Liver (tissue), 9 donors: Measurements from ENCODE around the gene XRCC6. TPM values are rescaled to one million over a fixed set of nuclear protein-coding genes. Genes with fewer than 3 reads are reported as not detected.

ENCODE experiments used
- DNase-seq: peaks from one replicate; pipeline ENCODE4 v3.0.0-alpha.2; 2017; ENCODE audit warnings: low spot score
- H3K27ac ChIP-seq, 2 donors: one replicate each; pipeline ENCODE4 v1.7.0; 2013; ENCODE audit warnings: inconsistent platforms in 2 of 2, low read length in 2 of 2, control low read depth in 1 of 2, low read depth in 1 of 2, mild to moderate bottlenecking in 1 of 2
- H3K27me3 ChIP-seq, 4 donors: one replicate each; pipeline versions ENCODE4 v1.6.1 to v1.7.0; 2013; ENCODE audit warnings: low read length in 3 of 4, inconsistent platforms in 1 of 4, mild to moderate bottlenecking in 1 of 4, moderate library complexity in 1 of 4; ENCODE audit not compliant: control insufficient read depth in 4 of 4, insufficient read depth in 4 of 4
- H3K36me3 ChIP-seq, 4 donors: one replicate each; pipeline versions ENCODE4 v1.6.1 to v1.7.0; 2013; ENCODE audit warnings: low read length in 3 of 4, mild to moderate bottlenecking in 3 of 4, low read depth in 1 of 4, moderate library complexity in 1 of 4; ENCODE audit not compliant: control insufficient read depth in 4 of 4, insufficient read depth in 3 of 4
- H3K4me1 ChIP-seq, 4 donors: one replicate each; pipeline versions ENCODE4 v1.6.1 to v1.7.0; 2013; ENCODE audit warnings: low read length in 3 of 4, mild to moderate bottlenecking in 3 of 4, moderate library complexity in 1 of 4; ENCODE audit not compliant: control insufficient read depth in 4 of 4, insufficient read depth in 4 of 4
- H3K4me3 ChIP-seq, 3 donors: one replicate each; pipeline versions ENCODE4 v1.6.1 to v1.7.0; 2013; ENCODE audit warnings: low read length in 3 of 3, control low read depth in 1 of 3, low read depth in 1 of 3, mild to moderate bottlenecking in 1 of 3
- H3K9ac ChIP-seq, 2 donors: one replicate each; pipeline ENCODE4 v1.7.0; 2013; ENCODE audit warnings: low read length in 2 of 2, mild to moderate bottlenecking in 2 of 2, moderate library complexity in 2 of 2, control low read depth in 1 of 2, low read depth in 1 of 2
- H3K9me3 ChIP-seq, 4 donors: one replicate each; pipeline versions ENCODE4 v1.6.1 to v1.7.0; 2013; ENCODE audit warnings: low read length in 3 of 4; ENCODE audit not compliant: control insufficient read depth in 4 of 4
- EGR1 ChIP-seq, 2 donors: IDR thresholded peaks; 2 replicates each; pipeline ENCODE4 v1.6.1; 2016 to 2018; ENCODE audit warnings: antibody characterized with exemption in 2 of 2, low read depth in 2 of 2
- FOXA1 ChIP-seq: IDR thresholded peaks from 2 replicates; pipeline ENCODE4 v1.6.1; 2016; ENCODE audit warnings: antibody characterized with exemption
- GABPA ChIP-seq, 2 donors: IDR thresholded peaks in 1 of 2; conservative IDR thresholded peaks in 1 of 2; 2 replicates each; pipeline ENCODE4 v1.6.1; 2016; ENCODE audit warnings: antibody characterized with exemption in 2 of 2, mild to moderate bottlenecking in 1 of 2, moderate library complexity in 1 of 2
- HNF4A ChIP-seq, 2 donors: conservative IDR thresholded peaks; 2 replicates each; pipeline ENCODE4 v1.6.1; 2016; ENCODE audit warnings: antibody characterized with exemption in 2 of 2, mild to moderate bottlenecking in 2 of 2
- HNF4G ChIP-seq: IDR thresholded peaks from 2 replicates; pipeline ENCODE4 v1.6.1; 2016; ENCODE audit warnings: antibody characterized with exemption
- JUND ChIP-seq, 2 donors: IDR thresholded peaks; 2 replicates each; pipeline ENCODE4 v1.6.1; 2016; ENCODE audit warnings: antibody characterized with exemption in 2 of 2
- NR2F2 ChIP-seq: IDR thresholded peaks from 2 replicates; pipeline ENCODE4 v1.6.1; 2016; ENCODE audit warnings: antibody characterized with exemption
- RAD21 ChIP-seq, 2 donors: IDR thresholded peaks; 2 replicates each; pipeline ENCODE4 v1.6.1; 2016; ENCODE audit warnings: antibody characterized with exemption in 2 of 2, mild to moderate bottlenecking in 2 of 2
- RXRA ChIP-seq, 2 donors: IDR thresholded peaks; 2 replicates each; pipeline ENCODE4 v1.6.1; 2017 to 2018; ENCODE audit warnings: antibody characterized with exemption in 2 of 2, mild to moderate bottlenecking in 1 of 2
- SP1 ChIP-seq: IDR thresholded peaks from 2 replicates; pipeline ENCODE4 v1.6.1; 2018; ENCODE audit warnings: antibody characterized with exemption, mild to moderate bottlenecking
- TAF1 ChIP-seq: conservative IDR thresholded peaks from 2 replicates; pipeline ENCODE4 v1.6.1; 2016; ENCODE audit warnings: antibody characterized with exemption, mild to moderate bottlenecking
- YY1 ChIP-seq: IDR thresholded peaks from 2 replicates; pipeline ENCODE4 v1.6.1; 2016; ENCODE audit warnings: antibody characterized with exemption, mild to moderate bottlenecking
- WGBS: extraction: QIAGEN DNeasy Blood & Tissue Kit; methylation state at CpG from one replicate; pipeline ENCODE4 v1.1.7; 2013; 5-methylcytosine and 5-hydroxymethylcytosine counted together
- polyA plus RNA-seq, 2 donors: library from polyadenylated mRNA; stranded (reverse) in 1 of 2; unstranded in 1 of 2; fragments of 200-250 nt in 1 of 2; fragments of >200 nt in 1 of 2; fragmentation: Nextera tagmentation in 1 of 2; extraction: Ambion mirVana in 1 of 2; gene quantifications; one replicate each; pipeline versions ENCODE4 v1.2.1 to v1.2.3, GENCODE V29; 2013 to 2015
- total RNA-seq, 2 donors: library from RNA; depleted of rRNA; stranded (reverse); fragments of >200 nt; gene quantifications; one replicate each; pipeline ENCODE4 v1.2.3, GENCODE V29; 2014
- TF ChIP-seq, protein P1 (sequence below): IDR thresholded peaks from 2 replicates; pipeline ENCODE4 v1.6.1; 2016; ENCODE audit warnings: antibody characterized with exemption
- TF ChIP-seq, protein P2 (sequence below): IDR thresholded peaks from 2 replicates; pipeline ENCODE4 v1.6.1; 2016; ENCODE audit warnings: antibody characterized with exemption, mild to moderate bottlenecking
- TF ChIP-seq, protein P3 (sequence below): IDR thresholded peaks from 2 replicates; pipeline ENCODE4 v1.6.1; 2016; ENCODE audit warnings: antibody characterized with exemption
- TF ChIP-seq, protein P4 (sequence below): fragments of 150-350 bp; IDR thresholded peaks from 2 replicates; pipeline ENCODE4 v1.5.1; 2017; ENCODE audit warnings: improper control_type of control experiment, low read depth, low read length; ENCODE audit not compliant: missing input control
- TF ChIP-seq, protein P5 (sequence below): IDR thresholded peaks from 2 replicates; pipeline ENCODE4 v1.6.1; 2016; ENCODE audit warnings: antibody characterized with exemption
- donor health status: healthy.
- donor health status: healthy.
- donor health status: healthy.
- donor health status: healthy.
- donor health status: healthy.

XRCC6 gene
- total and polyA plus RNA-seq, 4 donors: 81.8 to 148 (median 96.0) TPM

DNA sequence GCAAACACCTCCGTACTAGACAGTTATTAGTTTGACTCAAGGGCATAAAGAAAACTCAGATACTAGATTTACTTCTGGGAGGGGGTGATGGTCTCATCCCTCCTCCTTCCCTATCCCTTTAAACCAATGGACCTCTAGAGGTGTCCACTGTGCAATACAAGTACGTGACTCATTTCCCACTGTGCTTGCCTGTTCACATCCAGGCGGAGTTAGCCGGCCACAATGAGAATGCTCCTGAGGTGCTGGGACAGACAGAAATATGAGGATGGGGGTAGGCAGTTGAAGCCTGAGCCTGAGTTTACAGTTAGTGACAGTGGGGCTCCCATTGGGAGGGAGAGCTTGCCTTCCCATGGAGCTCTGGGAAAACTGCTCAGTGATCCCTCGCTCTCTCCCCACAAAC lies 23.0 kb upstream of the XRCC6 start:
- TF ChIP-seq SP1 (no peak), NR2F2 (no peak), RAD21 (IDR thresholded peaks at IDR 0.05) (no peak), TAF1 (no peak), JUND (IDR thresholded peaks at IDR 0.05) (no peak), GABPA (IDR thresholded peaks at IDR 0.05 in 1 of 2, conservative IDR thresholded peaks at IDR 0.05 in 1 of 2) (no peak), RXRA (IDR thresholded peaks at IDR 0.05) (no peak), EGR1 (IDR thresholded peaks at IDR 0.05; ENCODE audit: low read depth in 2 of 2) (no peak), HNF4A (conservative IDR thresholded peaks at IDR 0.05) (no peak)
- TF ChIP-seq, protein P1, sequence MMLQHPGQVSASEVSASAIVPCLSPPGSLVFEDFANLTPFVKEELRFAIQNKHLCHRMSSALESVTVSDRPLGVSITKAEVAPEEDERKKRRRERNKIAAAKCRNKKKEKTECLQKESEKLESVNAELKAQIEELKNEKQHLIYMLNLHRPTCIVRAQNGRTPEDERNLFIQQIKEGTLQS: no peak
- TF ChIP-seq, protein P2, sequence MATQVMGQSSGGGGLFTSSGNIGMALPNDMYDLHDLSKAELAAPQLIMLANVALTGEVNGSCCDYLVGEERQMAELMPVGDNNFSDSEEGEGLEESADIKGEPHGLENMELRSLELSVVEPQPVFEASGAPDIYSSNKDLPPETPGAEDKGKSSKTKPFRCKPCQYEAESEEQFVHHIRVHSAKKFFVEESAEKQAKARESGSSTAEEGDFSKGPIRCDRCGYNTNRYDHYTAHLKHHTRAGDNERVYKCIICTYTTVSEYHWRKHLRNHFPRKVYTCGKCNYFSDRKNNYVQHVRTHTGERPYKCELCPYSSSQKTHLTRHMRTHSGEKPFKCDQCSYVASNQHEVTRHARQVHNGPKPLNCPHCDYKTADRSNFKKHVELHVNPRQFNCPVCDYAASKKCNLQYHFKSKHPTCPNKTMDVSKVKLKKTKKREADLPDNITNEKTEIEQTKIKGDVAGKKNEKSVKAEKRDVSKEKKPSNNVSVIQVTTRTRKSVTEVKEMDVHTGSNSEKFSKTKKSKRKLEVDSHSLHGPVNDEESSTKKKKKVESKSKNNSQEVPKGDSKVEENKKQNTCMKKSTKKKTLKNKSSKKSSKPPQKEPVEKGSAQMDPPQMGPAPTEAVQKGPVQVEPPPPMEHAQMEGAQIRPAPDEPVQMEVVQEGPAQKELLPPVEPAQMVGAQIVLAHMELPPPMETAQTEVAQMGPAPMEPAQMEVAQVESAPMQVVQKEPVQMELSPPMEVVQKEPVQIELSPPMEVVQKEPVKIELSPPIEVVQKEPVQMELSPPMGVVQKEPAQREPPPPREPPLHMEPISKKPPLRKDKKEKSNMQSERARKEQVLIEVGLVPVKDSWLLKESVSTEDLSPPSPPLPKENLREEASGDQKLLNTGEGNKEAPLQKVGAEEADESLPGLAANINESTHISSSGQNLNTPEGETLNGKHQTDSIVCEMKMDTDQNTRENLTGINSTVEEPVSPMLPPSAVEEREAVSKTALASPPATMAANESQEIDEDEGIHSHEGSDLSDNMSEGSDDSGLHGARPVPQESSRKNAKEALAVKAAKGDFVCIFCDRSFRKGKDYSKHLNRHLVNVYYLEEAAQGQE: no peak
- TF ChIP-seq, protein P3, sequence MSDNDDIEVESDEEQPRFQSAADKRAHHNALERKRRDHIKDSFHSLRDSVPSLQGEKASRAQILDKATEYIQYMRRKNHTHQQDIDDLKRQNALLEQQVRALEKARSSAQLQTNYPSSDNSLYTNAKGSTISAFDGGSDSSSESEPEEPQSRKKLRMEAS: no peak
- 92% methylated on average over 5 of the region's 5 CpGs for WGBS
- Histone ChIP-seq H3K4me1 (peaks cover 0 to 12% (median 5%) of the 10 kb centered on the region in 4 donors), H3K36me3 (peaks cover 11 to 26% (median 25%) of the 10 kb centered on the region in 4 donors), H3K4me3 (no peak overlapping the region), H3K9ac (no peak overlapping the region), H3K9me3 (no peaks in the 10 kb centered on the region), H3K27ac (no peak overlapping the region), H3K27me3 (no peaks in the 10 kb centered on the region)
- DNase-seq: no peak

DNA sequence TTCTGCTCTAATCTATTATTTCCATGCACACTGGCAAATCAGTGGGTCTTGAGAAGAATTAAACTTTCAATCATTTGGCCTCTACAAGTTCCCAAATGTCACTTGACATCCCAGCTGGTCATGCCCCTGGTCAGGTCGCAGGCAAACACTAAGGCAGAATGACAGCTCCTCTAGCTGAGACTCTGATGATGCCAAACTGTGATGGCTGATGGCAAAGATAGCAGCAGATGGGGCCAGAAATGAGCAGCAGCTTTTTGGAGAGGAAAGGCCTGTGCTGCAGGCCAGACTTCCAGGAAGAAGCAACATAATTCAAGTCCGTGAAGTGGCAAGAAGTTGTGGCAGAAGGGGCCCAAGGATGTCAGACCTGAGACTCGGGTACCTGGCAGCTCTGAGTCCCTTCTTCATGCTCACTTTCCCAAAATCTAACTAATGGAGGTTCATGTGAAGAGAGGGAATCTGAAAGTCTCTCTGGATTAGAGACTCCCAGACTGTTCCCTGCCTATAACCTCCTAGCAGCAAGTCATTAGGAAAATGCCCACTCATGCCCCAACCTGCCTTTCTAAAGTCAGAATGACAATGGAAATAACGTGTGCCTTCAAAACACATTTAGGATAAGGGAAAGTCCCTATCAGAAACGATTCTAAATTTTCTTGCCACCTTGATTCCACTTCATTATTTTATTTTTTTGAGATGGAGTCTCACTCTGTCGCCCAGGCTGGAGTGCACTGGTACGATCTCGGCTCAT lies 22.0 kb upstream of the XRCC6 start:
- peaks cover 0 to 12% (median 5%) of the 10 kb centered on the region in 4 donors for H3K4me1 ChIP-seq
- peaks cover 12 to 34% (median 28%) of the 10 kb centered on the region in 4 donors for H3K36me3 ChIP-seq
- H3K27me3 ChIP-seq: no peaks in the 10 kb centered on the region
- no peak for TF ChIP-seq SP1
- TF ChIP-seq NR2F2: no peak
- TF ChIP-seq, protein P4, sequence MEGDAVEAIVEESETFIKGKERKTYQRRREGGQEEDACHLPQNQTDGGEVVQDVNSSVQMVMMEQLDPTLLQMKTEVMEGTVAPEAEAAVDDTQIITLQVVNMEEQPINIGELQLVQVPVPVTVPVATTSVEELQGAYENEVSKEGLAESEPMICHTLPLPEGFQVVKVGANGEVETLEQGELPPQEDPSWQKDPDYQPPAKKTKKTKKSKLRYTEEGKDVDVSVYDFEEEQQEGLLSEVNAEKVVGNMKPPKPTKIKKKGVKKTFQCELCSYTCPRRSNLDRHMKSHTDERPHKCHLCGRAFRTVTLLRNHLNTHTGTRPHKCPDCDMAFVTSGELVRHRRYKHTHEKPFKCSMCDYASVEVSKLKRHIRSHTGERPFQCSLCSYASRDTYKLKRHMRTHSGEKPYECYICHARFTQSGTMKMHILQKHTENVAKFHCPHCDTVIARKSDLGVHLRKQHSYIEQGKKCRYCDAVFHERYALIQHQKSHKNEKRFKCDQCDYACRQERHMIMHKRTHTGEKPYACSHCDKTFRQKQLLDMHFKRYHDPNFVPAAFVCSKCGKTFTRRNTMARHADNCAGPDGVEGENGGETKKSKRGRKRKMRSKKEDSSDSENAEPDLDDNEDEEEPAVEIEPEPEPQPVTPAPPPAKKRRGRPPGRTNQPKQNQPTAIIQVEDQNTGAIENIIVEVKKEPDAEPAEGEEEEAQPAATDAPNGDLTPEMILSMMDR: no peak
- no peak for TF ChIP-seq RXRA (IDR thresholded peaks at IDR 0.05)
- TF ChIP-seq HNF4A (conservative IDR thresholded peaks at IDR 0.05): no peak
- no peak for TF ChIP-seq HNF4G
- TF ChIP-seq, protein P5, sequence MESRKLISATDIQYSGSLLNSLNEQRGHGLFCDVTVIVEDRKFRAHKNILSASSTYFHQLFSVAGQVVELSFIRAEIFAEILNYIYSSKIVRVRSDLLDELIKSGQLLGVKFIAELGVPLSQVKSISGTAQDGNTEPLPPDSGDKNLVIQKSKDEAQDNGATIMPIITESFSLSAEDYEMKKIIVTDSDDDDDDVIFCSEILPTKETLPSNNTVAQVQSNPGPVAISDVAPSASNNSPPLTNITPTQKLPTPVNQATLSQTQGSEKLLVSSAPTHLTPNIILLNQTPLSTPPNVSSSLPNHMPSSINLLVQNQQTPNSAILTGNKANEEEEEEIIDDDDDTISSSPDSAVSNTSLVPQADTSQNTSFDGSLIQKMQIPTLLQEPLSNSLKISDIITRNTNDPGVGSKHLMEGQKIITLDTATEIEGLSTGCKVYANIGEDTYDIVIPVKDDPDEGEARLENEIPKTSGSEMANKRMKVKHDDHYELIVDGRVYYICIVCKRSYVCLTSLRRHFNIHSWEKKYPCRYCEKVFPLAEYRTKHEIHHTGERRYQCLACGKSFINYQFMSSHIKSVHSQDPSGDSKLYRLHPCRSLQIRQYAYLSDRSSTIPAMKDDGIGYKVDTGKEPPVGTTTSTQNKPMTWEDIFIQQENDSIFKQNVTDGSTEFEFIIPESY: no peak
- no peak for TF ChIP-seq RAD21 (IDR thresholded peaks at IDR 0.05)
- TF ChIP-seq, protein P1: no peak
- TF ChIP-seq, protein P2: no peak
- TF ChIP-seq GABPA (IDR thresholded peaks at IDR 0.05 in 1 of 2, conservative IDR thresholded peaks at IDR 0.05 in 1 of 2): no peak
- no peak for TF ChIP-seq JUND (IDR thresholded peaks at IDR 0.05)
- TF ChIP-seq TAF1: no peak
- TF ChIP-seq YY1: no peak
- no peak for TF ChIP-seq FOXA1
- TF ChIP-seq, protein P3: no peak
- WGBS: 92% methylated on average over 8 of the region's 8 CpGs
- H3K27ac ChIP-seq: no peak overlapping the region
- no peak for DNase-seq
- H3K9me3 ChIP-seq: no peaks in the 10 kb centered on the region
- H3K9ac ChIP-seq: no peak overlapping the region
- H3K4me3 ChIP-seq: no peak overlapping the region
